ENCODE data around the gene CYP1B1.

GRCh38 chr2:38038682-38039081, 37.3 kb downstream of the CYP1B1 start:
- TF ChIP-seq CTCF (IDR thresholded peaks at IDR 0.05) (no peak), EZH2phosphoT487 (IDR thresholded peaks at IDR 0.05) (no peak)

Data from neural progenitor cell (in vitro differentiated cells).